WTC11 (cell line): ENCODE results near the gene LBHD2. TPM values are rescaled to one million over a fixed set of nuclear protein-coding genes. Genes with fewer than 3 reads are reported as not detected.

ENCODE experiments used
- ATAC-seq: fragments of 200-7000 bp; cut with Tn5 transposase; 2 replicates; pipeline ENCODE4 v1.10.0; 2021; ENCODE audit warnings: mild to moderate bottlenecking, moderate library complexity
- CTCF ChIA-PET: fragments of 300-600 bp; sonication (Branson Sonifier 250); formaldehyde crosslinking; loops from one replicate; lab custom pipeline; 2021; ENCODE audit warnings: antibody characterized with exemption; lab: Charles Lee
- POLR2A ChIA-PET: fragments of 350-600 bp; sonication (Branson Sonifier 250); formaldehyde crosslinking; loops from one replicate; lab custom pipeline; 2021; ENCODE audit warnings: antibody characterized with exemption; lab: Charles Lee
- DNase-seq: peaks from one replicate; pipeline ENCODE4 v3.0.0; 2021; ENCODE audit warnings: low spot score
- H3K27ac Mint-ChIP-seq: 2 replicates; pipeline ENCODE4 v1.8.0; 2021; ENCODE audit warnings: mixed read lengths
- H3K27me3 Mint-ChIP-seq: 2 replicates; pipeline ENCODE4 v1.8.0; 2021; ENCODE audit warnings: low read depth, mild to moderate bottlenecking, moderate library complexity, mixed read lengths
- H3K36me3 Mint-ChIP-seq: 2 replicates; pipeline ENCODE4 v1.8.0; 2021; ENCODE audit warnings: mixed read lengths
- H3K4me1 Mint-ChIP-seq: 2 replicates; pipeline ENCODE4 v1.8.0; 2022; ENCODE audit warnings: mixed read lengths
- H3K4me3 Mint-ChIP-seq: 2 replicates; pipeline ENCODE4 v1.8.0; 2021; ENCODE audit warnings: mild to moderate bottlenecking, moderate library complexity, mixed read lengths
- H3K9me3 Mint-ChIP-seq: 2 replicates; pipeline ENCODE4 v1.8.0; 2021; ENCODE audit warnings: mixed read lengths
- ATF1 ChIP-seq: sonication (generic); formaldehyde crosslinking; IDR thresholded peaks from 2 replicates; pipeline ENCODE4 v1.8.1; 2023; ENCODE audit warnings: mild to moderate bottlenecking, moderate library complexity, missing genetic modification reagents
- CREM ChIP-seq: sonication (generic); formaldehyde crosslinking; IDR thresholded peaks from 2 replicates; pipeline ENCODE4 v1.8.1; 2022; ENCODE audit warnings: mild to moderate bottlenecking, missing genetic modification reagents, moderate library complexity
- ESRRA ChIP-seq: sonication (generic); formaldehyde crosslinking; IDR thresholded peaks from 2 replicates; pipeline ENCODE4 v1.8.1; 2022; ENCODE audit warnings: mild to moderate bottlenecking, missing genetic modification reagents, borderline replicate concordance
- JAZF1 ChIP-seq: fragments of 250-450 bp; sonication (Bioruptor Pico); IDR thresholded peaks from 2 replicates; pipeline ENCODE4 v1.9.0; 2021; ENCODE audit warnings: moderate library complexity, mild to moderate bottlenecking, inconsistent platforms
- NFATC4 ChIP-seq: fragments of 250-450 bp; sonication (Bioruptor Pico); IDR thresholded peaks from 2 replicates; pipeline ENCODE4 v1.9.0; 2021; ENCODE audit warnings: mild to moderate bottlenecking
- OVOL2 ChIP-seq: fragments of 250-450 bp; sonication (Bioruptor Pico); IDR thresholded peaks from 2 replicates; pipeline ENCODE4 v1.9.0; 2021; ENCODE audit warnings: mild to moderate bottlenecking, borderline replicate concordance
- PRRX2 ChIP-seq: fragments of 250-450 bp; sonication (Bioruptor Pico); IDR thresholded peaks from 2 replicates; pipeline ENCODE4 v1.8.0; 2021; ENCODE audit warnings: mild to moderate bottlenecking
- RELA ChIP-seq: sonication (generic); formaldehyde crosslinking; IDR thresholded peaks from 2 replicates; pipeline ENCODE4 v1.8.1; 2022; ENCODE audit warnings: missing genetic modification reagents, mild to moderate bottlenecking, borderline replicate concordance
- ZNF121 ChIP-seq: sonication (generic); formaldehyde crosslinking; IDR thresholded peaks from 2 replicates; pipeline ENCODE4 v1.8.0; 2023; ENCODE audit warnings: missing genetic modification reagents
- ZNF138 ChIP-seq: sonication (generic); formaldehyde crosslinking; conservative IDR thresholded peaks from 2 replicates; pipeline ENCODE4 v1.8.1; 2022; ENCODE audit warnings: mild to moderate bottlenecking, moderate library complexity, missing genetic modification reagents
- ZNF219 ChIP-seq: sonication (generic); formaldehyde crosslinking; IDR thresholded peaks from 2 replicates; pipeline ENCODE4 v1.8.0; 2023; ENCODE audit warnings: missing genetic modification reagents, mild to moderate bottlenecking, borderline replicate concordance
- ZNF232 ChIP-seq: sonication (generic); formaldehyde crosslinking; IDR thresholded peaks from 2 replicates; pipeline ENCODE4 v1.8.0; 2022; ENCODE audit warnings: mild to moderate bottlenecking, missing genetic modification reagents
- ZNF263 ChIP-seq: sonication (generic); formaldehyde crosslinking; IDR thresholded peaks from 2 replicates; pipeline ENCODE4 v1.8.1; 2022; ENCODE audit warnings: low read depth, mild to moderate bottlenecking, moderate library complexity, missing genetic modification reagents
- ZNF317 ChIP-seq: sonication (generic); formaldehyde crosslinking; IDR thresholded peaks from 2 replicates; pipeline ENCODE4 v1.8.1; 2023; ENCODE audit warnings: low read depth, mild to moderate bottlenecking, moderate library complexity, missing genetic modification reagents, borderline replicate concordance
- ZNF396 ChIP-seq: fragments of 250-450 bp; sonication (Bioruptor Pico); IDR thresholded peaks from 2 replicates; pipeline ENCODE4 v1.8.0; 2021; ENCODE audit warnings: mild to moderate bottlenecking, moderate library complexity, borderline replicate concordance
- ZNF416 ChIP-seq: fragments of 250-450 bp; sonication (Bioruptor Pico); IDR thresholded peaks from 2 replicates; pipeline ENCODE4 v1.9.0; 2021; ENCODE audit warnings: mild to moderate bottlenecking, inconsistent platforms
- ZNF671 ChIP-seq: fragments of 250-450 bp; sonication (Bioruptor Pico); IDR thresholded peaks from 2 replicates; pipeline ENCODE4 v1.8.0; 2021; ENCODE audit warnings: mild to moderate bottlenecking
- total RNA-seq: library from RNA; stranded (reverse); gene quantifications from 3 replicates; pipeline ENCODE4 v1.2.3, GENCODE V29; 2021
- TF ChIP-seq, protein P1 (sequence below): sonication (generic); formaldehyde crosslinking; IDR thresholded peaks from 2 replicates; pipeline ENCODE4 v1.8.1; 2022; ENCODE audit warnings: low read depth, missing genetic modification reagents, borderline replicate concordance
- TF ChIP-seq, protein P2 (sequence below): sonication (generic); formaldehyde crosslinking; IDR thresholded peaks from 2 replicates; pipeline ENCODE4 v1.8.0; 2022; ENCODE audit warnings: mild to moderate bottlenecking, missing genetic modification reagents
- TF ChIP-seq, protein P3 (sequence below): fragments of 250-450 bp; sonication (Bioruptor Pico); IDR thresholded peaks from 2 replicates; pipeline ENCODE4 v1.9.0; 2021; ENCODE audit warnings: mild to moderate bottlenecking

Gene LBHD2
- total RNA-seq, 1 experiment from 2014 or later: not detected

DNA sequence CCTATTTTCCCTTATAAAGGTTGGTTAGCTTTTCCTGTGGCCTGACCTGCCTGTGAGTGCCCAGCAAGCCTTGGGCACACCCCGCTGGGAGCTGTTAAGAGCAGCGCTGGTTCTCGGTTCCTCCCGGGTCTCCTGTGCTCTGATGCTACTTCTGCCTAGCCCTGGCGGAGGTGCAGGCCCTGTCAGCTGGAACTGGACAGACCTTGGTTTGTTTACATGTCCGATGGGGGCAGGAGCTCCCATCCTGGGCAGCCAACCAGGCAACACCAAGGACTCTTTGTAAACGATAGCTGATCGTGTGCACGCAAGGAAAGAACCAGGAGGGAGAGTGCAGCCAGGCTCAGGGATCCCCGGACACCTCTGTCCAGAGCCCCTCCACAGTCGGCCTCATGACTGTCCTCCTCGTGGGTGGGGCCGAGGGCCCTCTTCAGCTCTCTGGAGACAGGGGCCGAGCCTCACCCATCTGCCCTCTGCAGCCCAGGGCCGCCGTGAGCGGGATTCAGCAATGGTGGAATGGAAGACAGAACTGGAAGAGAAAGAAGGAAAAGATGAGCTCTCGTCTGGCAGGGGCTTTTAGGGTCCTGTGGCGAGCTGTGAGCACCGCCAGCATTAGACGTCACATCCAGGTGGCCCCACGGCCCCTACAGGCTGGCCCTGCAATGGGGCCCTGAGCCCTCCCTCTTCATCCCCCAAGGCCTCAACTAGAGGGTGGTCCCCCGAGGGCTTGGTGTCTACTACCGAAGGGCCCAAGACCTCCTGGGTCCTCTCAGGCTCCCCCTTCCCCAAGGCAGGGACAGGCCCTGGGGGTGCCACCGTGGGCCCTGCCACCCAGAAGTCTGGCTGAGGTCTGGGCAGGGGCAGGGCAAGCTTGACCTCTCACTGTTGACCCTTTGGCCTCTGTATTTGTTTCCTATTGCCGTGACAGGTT, 51.6 kb downstream of the LBHD2 start:
- TF ChIP-seq RELA (CRISPR knock-in tag) (no peak), ESRRA (CRISPR knock-in tag) (no peak), ATF1 (CRISPR knock-in tag) (no peak), ZNF671 (CRISPR knock-in tag) (no peak), PRRX2 (CRISPR knock-in tag) (no peak), ZNF232 (no peak)
- TF ChIP-seq, all 79 proteins: peak for 0
- POLR2A ChIA-PET: no interaction called here
- Mint-ChIP-seq H3K9me3 (no peaks in the 10 kb centered on the region), H3K4me1 (peaks cover 27% of the 10 kb centered on the region), H3K4me3 (no peak overlapping the region), H3K36me3 (peaks cover 5% of the 10 kb centered on the region; the same call in 1 of the 2 replicates), H3K27me3 (peaks cover 19% of the 10 kb centered on the region), H3K27ac (no peak overlapping the region)
- ATAC-seq (no peak), DNase-seq (no peak)
- CTCF ChIA-PET: interaction anchor here (1.0 to 6.7 kb wide), 3 partner anchors 9 to 32 kb away, joined by 3 to 126 read pairs (median 22); no protein-coding TSS in a partner anchor

DNA sequence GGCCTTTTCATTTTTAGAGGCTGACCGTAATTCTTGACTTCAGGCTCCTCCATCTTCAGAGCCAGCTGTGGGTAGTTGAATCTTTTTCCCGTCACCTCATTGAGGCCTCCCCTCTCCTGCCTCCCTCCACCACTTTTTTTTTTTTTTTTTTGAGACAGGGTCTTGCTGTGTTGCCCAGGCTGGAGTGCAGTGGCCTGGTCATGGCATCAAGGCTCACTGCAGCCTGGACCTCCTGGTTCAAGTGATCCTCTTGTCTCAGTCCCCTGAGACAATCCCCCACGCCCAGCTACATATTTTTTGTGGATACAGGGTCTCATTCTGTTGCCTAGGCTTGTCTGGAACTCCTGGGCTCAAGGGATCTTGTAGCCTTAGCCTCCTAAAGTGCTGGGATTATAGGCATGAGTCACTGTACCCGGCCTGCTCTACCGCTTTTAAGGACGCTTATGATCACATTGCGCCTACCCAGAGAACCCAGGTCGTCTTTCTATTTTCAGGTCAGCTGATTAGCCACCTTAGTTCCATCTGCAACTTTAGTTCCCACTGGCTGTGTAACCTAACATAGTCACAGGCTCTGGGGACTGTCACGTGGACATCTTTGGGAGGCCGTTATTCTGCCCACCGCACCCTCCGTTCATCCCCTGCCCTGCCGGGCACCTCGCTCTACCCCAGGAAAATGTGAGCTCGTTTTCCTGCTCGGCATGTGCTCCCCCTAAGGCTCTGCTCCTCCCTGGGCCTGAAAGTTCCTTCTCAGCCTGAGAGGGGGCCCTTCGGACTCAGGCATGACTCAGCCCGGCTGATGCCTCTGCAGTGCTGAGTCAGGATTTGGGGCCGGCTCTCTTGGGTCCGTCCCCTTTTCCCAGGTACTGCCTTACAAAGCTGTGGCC, 52.6 kb downstream of the LBHD2 start:
- H3K4me1 Mint-ChIP-seq: peaks cover 31% of the 10 kb centered on the region
- CTCF ChIA-PET: interaction anchor here (1.4 to 6.7 kb wide), 5 partner anchors 10 to 145 kb away, joined by 8 to 126 read pairs (median 13); no protein-coding TSS in a partner anchor
- H3K9me3 Mint-ChIP-seq: no peaks in the 10 kb centered on the region
- POLR2A ChIA-PET: interaction anchor here (0.9 to 2.2 kb wide), 4 partner anchors 10 to 145 kb away, joined by 3 to 5 read pairs (median 4); no protein-coding TSS in a partner anchor
- H3K4me3 Mint-ChIP-seq: no peak overlapping the region
- peaks cover 5% of the 10 kb centered on the region; the same call in 1 of the 2 replicates for H3K36me3 Mint-ChIP-seq
- H3K27me3 Mint-ChIP-seq: peaks cover 21% of the 10 kb centered on the region
- ATAC-seq (peak; percentile 57), DNase-seq (peak; percentile 71)
- TF ChIP-seq JAZF1 (CRISPR knock-in tag) (no peak), ZNF121 (CRISPR knock-in tag) (peak; percentile 64; the same call in 1 of the 2 replicates), ZNF263 (CRISPR knock-in tag) (peak; percentile 90; the same call in 1 of the 2 replicates), NFATC4 (no peak), ZNF416 (CRISPR knock-in tag) (no peak)
- TF ChIP-seq, all 79 proteins: peak for 2
- 0 out of 2 replicates have a peak overlapping the region, but pooled peaks have one; percentile 6 for H3K27ac Mint-ChIP-seq

DNA sequence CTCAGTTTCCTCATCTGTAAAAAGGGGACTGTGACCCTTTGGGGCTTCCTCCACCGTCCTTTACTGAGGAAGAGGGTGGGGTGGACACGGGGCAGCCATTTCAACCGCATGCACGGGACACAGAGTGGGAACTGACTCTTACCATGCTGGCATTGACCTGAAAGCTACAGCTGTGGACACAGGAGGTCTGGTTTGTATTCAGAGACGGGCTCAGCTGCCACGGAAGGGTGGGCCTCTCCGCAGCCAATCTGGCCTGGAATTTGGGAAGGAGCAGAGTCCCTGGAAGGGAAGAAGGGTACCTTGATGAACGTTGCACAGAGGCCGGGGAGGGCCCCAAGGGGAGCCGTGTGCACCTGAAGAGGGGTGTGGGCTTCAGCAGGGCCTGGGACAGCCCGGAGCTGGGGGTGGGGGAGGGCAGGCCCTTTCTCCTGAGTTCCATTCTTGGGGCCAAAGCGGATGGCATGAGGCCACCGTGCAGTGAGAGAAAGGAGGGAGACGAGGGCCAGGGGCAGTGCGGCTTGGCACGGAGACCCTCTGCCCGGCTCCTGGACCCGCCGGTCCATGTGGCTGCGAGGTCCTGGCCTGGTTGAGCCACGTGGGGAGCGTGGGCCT, 53.8 kb downstream of the LBHD2 start:
- no peak overlapping the region for H3K27ac Mint-ChIP-seq
- H3K9me3 Mint-ChIP-seq: no peaks in the 10 kb centered on the region
- H3K27me3 Mint-ChIP-seq: peaks cover 21% of the 10 kb centered on the region
- POLR2A ChIA-PET: interaction anchor here (2.2 kb wide), 1 partner anchor 11 kb away, joined by 5 read pairs; no protein-coding TSS in a partner anchor
- CTCF ChIA-PET: interaction anchor here (0.8 to 6.7 kb wide), 7 partner anchors 11 to 144 kb away, joined by 3 to 126 read pairs (median 9); partner anchors contain the start of gene TNFAIP2
- TF ChIP-seq ZNF317 (CRISPR knock-in tag): no peak
- no peak for TF ChIP-seq CREM (CRISPR knock-in tag)
- TF ChIP-seq ZNF219 (CRISPR knock-in tag): no peak
- TF ChIP-seq, protein P1, sequence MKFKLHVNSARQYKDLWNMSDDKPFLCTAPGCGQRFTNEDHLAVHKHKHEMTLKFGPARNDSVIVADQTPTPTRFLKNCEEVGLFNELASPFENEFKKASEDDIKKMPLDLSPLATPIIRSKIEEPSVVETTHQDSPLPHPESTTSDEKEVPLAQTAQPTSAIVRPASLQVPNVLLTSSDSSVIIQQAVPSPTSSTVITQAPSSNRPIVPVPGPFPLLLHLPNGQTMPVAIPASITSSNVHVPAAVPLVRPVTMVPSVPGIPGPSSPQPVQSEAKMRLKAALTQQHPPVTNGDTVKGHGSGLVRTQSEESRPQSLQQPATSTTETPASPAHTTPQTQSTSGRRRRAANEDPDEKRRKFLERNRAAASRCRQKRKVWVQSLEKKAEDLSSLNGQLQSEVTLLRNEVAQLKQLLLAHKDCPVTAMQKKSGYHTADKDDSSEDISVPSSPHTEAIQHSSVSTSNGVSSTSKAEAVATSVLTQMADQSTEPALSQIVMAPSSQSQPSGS (CRISPR knock-in tag): no peak
- TF ChIP-seq ZNF138 (CRISPR knock-in tag): no peak
- TF ChIP-seq ZNF671 (CRISPR knock-in tag): no peak
- TF ChIP-seq, protein P2, sequence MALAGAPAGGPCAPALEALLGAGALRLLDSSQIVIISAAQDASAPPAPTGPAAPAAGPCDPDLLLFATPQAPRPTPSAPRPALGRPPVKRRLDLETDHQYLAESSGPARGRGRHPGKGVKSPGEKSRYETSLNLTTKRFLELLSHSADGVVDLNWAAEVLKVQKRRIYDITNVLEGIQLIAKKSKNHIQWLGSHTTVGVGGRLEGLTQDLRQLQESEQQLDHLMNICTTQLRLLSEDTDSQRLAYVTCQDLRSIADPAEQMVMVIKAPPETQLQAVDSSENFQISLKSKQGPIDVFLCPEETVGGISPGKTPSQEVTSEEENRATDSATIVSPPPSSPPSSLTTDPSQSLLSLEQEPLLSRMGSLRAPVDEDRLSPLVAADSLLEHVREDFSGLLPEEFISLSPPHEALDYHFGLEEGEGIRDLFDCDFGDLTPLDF (CRISPR knock-in tag): no peak
- no peak for TF ChIP-seq ZNF396 (CRISPR knock-in tag)
- TF ChIP-seq OVOL2: no peak
- TF ChIP-seq, protein P3, sequence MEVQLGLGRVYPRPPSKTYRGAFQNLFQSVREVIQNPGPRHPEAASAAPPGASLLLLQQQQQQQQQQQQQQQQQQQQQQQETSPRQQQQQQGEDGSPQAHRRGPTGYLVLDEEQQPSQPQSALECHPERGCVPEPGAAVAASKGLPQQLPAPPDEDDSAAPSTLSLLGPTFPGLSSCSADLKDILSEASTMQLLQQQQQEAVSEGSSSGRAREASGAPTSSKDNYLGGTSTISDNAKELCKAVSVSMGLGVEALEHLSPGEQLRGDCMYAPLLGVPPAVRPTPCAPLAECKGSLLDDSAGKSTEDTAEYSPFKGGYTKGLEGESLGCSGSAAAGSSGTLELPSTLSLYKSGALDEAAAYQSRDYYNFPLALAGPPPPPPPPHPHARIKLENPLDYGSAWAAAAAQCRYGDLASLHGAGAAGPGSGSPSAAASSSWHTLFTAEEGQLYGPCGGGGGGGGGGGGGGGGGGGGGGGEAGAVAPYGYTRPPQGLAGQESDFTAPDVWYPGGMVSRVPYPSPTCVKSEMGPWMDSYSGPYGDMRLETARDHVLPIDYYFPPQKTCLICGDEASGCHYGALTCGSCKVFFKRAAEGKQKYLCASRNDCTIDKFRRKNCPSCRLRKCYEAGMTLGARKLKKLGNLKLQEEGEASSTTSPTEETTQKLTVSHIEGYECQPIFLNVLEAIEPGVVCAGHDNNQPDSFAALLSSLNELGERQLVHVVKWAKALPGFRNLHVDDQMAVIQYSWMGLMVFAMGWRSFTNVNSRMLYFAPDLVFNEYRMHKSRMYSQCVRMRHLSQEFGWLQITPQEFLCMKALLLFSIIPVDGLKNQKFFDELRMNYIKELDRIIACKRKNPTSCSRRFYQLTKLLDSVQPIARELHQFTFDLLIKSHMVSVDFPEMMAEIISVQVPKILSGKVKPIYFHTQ: no peak
- TF ChIP-seq, all 79 proteins: peak for 0
- DNase-seq (no peak), ATAC-seq (no peak)
- Mint-ChIP-seq H3K36me3 (peaks cover 3% of the 10 kb centered on the region; the same call in 1 of the 2 replicates), H3K4me3 (peak overlapping the region; percentile 48), H3K4me1 (peaks cover 31% of the 10 kb centered on the region)
